OCI-LY7 (cell line): ENCODE results near the gene KIF21B.

ENCODE experiments used
- EZH2phosphoT487 ChIP-seq: fragments of 200-600 bp; sonication (generic); IDR thresholded peaks from 2 replicates; pipeline ENCODE4 v1.6.1; 2018; ENCODE audit warnings: low read depth, borderline replicate concordance, mild to moderate bottlenecking, mixed run types, antibody characterized with exemption, low read length, moderate library complexity, mixed read lengths
- TF ChIP-seq, protein P1 (sequence below): fragments of 200-600 bp; sonication (generic); conservative IDR thresholded peaks from 2 replicates; pipeline ENCODE4 v1.5.1; 2014; ENCODE audit warnings: mild to moderate bottlenecking, antibody characterized with exemption, low read length, moderate library complexity, mixed read lengths

DNA sequence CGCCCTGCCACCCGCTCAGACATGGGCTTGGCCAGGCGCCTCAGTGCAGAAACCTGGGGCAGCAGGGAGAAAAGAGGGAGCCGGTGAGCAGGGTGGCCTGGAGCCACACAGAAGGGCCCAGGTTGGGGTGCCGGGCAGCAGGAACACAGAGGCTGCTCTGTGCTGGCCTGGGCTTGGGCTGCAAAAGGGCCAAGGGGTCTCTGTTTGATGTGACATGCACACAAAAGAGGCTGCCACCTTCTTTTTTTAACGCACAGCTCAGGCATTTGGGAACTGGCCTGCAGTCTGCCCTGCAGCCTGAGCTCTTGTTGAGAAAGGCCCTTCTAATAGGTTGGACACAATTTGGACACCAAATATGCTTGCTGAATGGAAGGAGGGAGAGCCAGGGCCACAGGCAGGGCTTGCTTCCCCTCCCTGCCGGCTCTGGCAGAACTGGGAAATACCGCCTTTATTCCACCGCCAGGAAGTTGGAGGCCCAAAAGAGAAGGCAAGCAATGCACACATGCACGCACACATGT lies 32.4 kb downstream of the KIF21B start:
- TF ChIP-seq, protein P1, sequence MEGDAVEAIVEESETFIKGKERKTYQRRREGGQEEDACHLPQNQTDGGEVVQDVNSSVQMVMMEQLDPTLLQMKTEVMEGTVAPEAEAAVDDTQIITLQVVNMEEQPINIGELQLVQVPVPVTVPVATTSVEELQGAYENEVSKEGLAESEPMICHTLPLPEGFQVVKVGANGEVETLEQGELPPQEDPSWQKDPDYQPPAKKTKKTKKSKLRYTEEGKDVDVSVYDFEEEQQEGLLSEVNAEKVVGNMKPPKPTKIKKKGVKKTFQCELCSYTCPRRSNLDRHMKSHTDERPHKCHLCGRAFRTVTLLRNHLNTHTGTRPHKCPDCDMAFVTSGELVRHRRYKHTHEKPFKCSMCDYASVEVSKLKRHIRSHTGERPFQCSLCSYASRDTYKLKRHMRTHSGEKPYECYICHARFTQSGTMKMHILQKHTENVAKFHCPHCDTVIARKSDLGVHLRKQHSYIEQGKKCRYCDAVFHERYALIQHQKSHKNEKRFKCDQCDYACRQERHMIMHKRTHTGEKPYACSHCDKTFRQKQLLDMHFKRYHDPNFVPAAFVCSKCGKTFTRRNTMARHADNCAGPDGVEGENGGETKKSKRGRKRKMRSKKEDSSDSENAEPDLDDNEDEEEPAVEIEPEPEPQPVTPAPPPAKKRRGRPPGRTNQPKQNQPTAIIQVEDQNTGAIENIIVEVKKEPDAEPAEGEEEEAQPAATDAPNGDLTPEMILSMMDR: no peak
- TF ChIP-seq EZH2phosphoT487: no peak
